GM21390 (cell line): ENCODE results near the gene FADS2.

ENCODE experiments used
- ATAC-seq: cut with Tn5 transposase; IDR thresholded peaks from one replicate; pipeline ENCODE4 v1.9.1; 2021; ENCODE audit not compliant: unreplicated experiment

The FADS2 gene

GRCh38 chr11:61902313-61902712 lies 74.2 kb downstream of the FADS2 start:
- ATAC-seq, result no peak

GRCh38 chr11:61903845-61904244 lies 75.7 kb downstream of the FADS2 start:
- no peak for ATAC-seq

GRCh38 chr11:61904539-61905048 lies 76.5 kb downstream of the FADS2 start:
- ATAC-seq, result no peak

GRCh38 chr11:61905067-61905696 lies 77.1 kb downstream of the FADS2 start:
- no peak for ATAC-seq

GRCh38 chr11:61905801-61906521 lies 77.9 kb downstream of the FADS2 start:
- no peak for ATAC-seq

GRCh38 chr11:61906522-61906909 lies 78.4 kb downstream of the FADS2 start:
- ATAC-seq, result no peak

- ATAC-seq, result no peak
Measured at GRCh38 chr11:61907282-61907681, 79.2 kb downstream of the FADS2 start.

- no peak for ATAC-seq
Measured at GRCh38 chr11:61907871-61908729, 80.0 kb downstream of the FADS2 start.

- no peak for ATAC-seq
Measured at GRCh38 chr11:61908730-61909316, 80.7 kb downstream of the FADS2 start.

GRCh38 chr11:61910187-61911127 lies 82.4 kb downstream of the FADS2 start:
- ATAC-seq, result no peak

- no peak for ATAC-seq
Measured at GRCh38 chr11:61911128-61911700, 83.1 kb downstream of the FADS2 start.

- no peak for ATAC-seq
Measured at GRCh38 chr11:61911701-61912529, 83.8 kb downstream of the FADS2 start.

- ATAC-seq, result no peak
Measured at GRCh38 chr11:61912530-61912898, 84.4 kb downstream of the FADS2 start.

- ATAC-seq, result no peak
Measured at GRCh38 chr11:61912991-61913698, 85.0 kb downstream of the FADS2 start.

GRCh38 chr11:61913699-61914395 lies 85.7 kb downstream of the FADS2 start:
- ATAC-seq, result no peak

- no peak for ATAC-seq
Measured at GRCh38 chr11:61914471-61915171, 86.5 kb downstream of the FADS2 start.

GRCh38 chr11:61916737-61917333 lies 88.7 kb downstream of the FADS2 start:
- no peak for ATAC-seq
